ENCODE measurements around the gene BACE1. TPM values are rescaled to one million over a fixed set of nuclear protein-coding genes. Genes with fewer than 3 reads are reported as not detected.

The BACE1 gene
- polyA plus RNA-seq, 1 of the 3 experiments (the other 2 are of a cell fraction), result 37.8 TPM

DNA sequence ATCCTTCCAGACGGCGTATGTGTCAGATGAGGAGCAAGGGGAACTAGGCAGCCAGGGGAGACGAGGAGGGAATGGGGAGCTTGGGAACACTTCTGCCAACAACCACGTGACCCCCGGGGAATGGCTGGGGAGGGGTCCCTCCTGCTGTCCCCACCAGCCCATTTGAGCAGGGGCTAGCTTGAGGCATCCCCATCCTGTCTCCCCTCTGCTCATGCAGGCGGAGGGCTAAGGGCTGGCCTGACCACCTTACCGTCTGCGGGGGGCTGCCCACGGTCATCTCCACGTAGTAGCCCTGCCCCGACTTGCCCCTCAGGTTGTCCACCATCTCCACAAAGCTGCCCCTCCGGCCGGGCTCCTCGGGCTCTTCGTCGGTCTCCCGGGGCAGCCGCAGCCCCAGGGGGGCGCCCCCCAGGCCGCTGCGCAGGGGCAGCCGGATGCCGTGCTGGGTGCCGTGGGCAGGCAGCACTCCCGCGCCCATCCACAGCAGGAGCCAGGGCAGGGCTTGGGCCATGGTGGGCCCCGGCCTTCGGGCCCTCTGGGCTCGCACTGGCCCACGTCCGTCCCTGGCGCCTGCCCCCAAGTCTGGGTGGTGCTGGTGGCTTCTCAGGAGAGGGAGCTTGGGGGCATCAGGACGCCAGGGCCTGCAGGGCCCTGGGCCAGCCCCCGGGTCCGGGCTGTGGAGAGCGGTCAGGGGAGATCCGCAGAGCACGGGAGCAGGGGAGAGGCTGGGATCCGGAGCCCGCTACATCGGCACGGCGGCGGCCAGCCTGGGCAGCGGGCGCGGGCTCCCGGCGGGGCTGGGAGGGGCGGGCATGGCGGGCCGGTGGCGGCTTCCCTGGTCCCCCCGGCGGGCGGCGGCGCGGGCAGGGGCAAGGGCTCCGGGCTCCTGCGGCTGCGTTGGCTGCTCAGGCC is 515 bp downstream of the BACE1 start:
- WGBS (ENCODE audit: low lambda C conversion rate), result 0% methylated on average over 2 of the region's 62 CpGs
- Histone ChIP-seq H3K79me2 (ENCODE audit: insufficient read depth) (peaks cover 45% of the 10 kb centered on the region), H3K4me3 (ENCODE audit: low read depth in 2 of 2, low read length in 1 of 2) (peak overlapping the region; percentile 66 to 81), H3K9ac (peak overlapping the region; percentile 69), H3K9me3 (no peaks in the 10 kb centered on the region), H4K20me1 (ENCODE audit: insufficient read depth) (no peaks in the 10 kb centered on the region), H3K27ac (ENCODE audit: low read depth in 2 of 2, low read length in 1 of 2) (peak overlapping the region in 1 of 2 experiments; percentile 3; a peak in 1 of 4 replicates), H2AFZ (ENCODE audit: low read depth) (peak overlapping the region; percentile 93), H3K27me3 (ENCODE audit: insufficient read depth) (no peaks in the 10 kb centered on the region), H3K4me1 (ENCODE audit: control insufficient read depth in 1 of 2, insufficient read depth in 2 of 2, low read depth in 1 of 2, low read length in 1 of 2) (peaks cover 0 to 19% of the 10 kb centered on the region in 2 experiments; a peak in 3 of 4 replicates), H3F3A (replicated peaks; ENCODE audit: insufficient read depth) (peaks cover 7% of the 10 kb centered on the region), H3K36me3 (replicated peaks in 1 of 2; ENCODE audit: control insufficient read depth in 1 of 2, insufficient read depth in 2 of 2, low read length in 1 of 2) (no peaks in the 10 kb centered on the region), H3K4me2 (peak overlapping the region; percentile 99), H3K9me2 (no peaks in the 10 kb centered on the region)
- TF ChIP-seq RFX5 (IDR thresholded peaks at IDR 0.05; ENCODE audit: low read length), result 0 out of 2 replicates have a peak, but pooled peaks have one; percentile 14
- TF ChIP-seq, protein P1, sequence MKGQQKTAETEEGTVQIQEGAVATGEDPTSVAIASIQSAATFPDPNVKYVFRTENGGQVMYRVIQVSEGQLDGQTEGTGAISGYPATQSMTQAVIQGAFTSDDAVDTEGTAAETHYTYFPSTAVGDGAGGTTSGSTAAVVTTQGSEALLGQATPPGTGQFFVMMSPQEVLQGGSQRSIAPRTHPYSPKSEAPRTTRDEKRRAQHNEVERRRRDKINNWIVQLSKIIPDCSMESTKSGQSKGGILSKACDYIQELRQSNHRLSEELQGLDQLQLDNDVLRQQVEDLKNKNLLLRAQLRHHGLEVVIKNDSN (IDR thresholded peaks at IDR 0.05; ENCODE audit: borderline replicate concordance, low read depth), result peak; percentile 64; the same call in 1 of the 2 replicates
- no peak for TF ChIP-seq GABPA (IDR thresholded peaks at IDR 0.05; ENCODE audit: low read depth)
- TF ChIP-seq, protein P2, sequence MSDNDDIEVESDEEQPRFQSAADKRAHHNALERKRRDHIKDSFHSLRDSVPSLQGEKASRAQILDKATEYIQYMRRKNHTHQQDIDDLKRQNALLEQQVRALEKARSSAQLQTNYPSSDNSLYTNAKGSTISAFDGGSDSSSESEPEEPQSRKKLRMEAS (IDR thresholded peaks at IDR 0.05; ENCODE audit: low read depth), result no peak
- TF ChIP-seq, protein P3, sequence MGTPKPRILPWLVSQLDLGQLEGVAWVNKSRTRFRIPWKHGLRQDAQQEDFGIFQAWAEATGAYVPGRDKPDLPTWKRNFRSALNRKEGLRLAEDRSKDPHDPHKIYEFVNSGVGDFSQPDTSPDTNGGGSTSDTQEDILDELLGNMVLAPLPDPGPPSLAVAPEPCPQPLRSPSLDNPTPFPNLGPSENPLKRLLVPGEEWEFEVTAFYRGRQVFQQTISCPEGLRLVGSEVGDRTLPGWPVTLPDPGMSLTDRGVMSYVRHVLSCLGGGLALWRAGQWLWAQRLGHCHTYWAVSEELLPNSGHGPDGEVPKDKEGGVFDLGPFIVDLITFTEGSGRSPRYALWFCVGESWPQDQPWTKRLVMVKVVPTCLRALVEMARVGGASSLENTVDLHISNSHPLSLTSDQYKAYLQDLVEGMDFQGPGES (IDR thresholded peaks at IDR 0.05; ENCODE audit: low read depth, low read length), result no peak
- TF ChIP-seq CHD2 (IDR thresholded peaks at IDR 0.05; ENCODE audit: low read length, partially characterized antibody), result no peak
- TF ChIP-seq MEF2A (IDR thresholded peaks at IDR 0.05; ENCODE audit: borderline replicate concordance, low read depth), result no peak
- DNase-seq, result no peak
- ChIA-PET CTCF (interaction anchor here (0.7 to 2.5 kb wide), 4 partner anchors 9 to 111 kb away, joined by 3 to 8 read pairs (median 6); partner anchors contain the start of genes PCSK7 and RNF214), POLR2A (interaction anchor here (1.4 to 1.6 kb wide), 2 partner anchors 12 kb away, joined by 4 to 8 read pairs; partner anchors contain the start of gene CEP164)

DNA sequence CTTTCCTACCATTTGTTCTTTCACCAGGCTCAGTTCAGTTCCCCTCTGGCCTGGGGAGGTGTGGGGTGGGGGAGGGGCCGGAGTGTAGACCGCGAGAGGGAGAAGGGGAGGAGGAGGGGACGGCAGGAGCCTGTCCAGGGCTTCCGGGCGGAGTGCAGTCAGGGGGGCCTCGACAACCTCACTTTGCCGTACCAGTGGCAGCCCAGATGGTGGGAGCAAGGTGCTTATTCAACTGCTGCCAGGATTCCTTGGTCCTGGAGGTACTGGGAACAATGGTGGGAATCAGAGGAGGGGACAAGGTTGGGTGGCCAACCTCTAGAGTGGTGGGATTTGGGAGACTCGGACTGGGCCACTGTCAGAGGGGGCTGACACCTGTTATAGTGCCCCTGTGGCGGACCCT is 1.2 kb downstream of the BACE1 start:
- H3K4me3 ChIP-seq (ENCODE audit: low read depth in 2 of 2, low read length in 1 of 2), result peak overlapping the region; percentile 66 to 81
- peaks cover 0 to 19% of the 10 kb centered on the region in 2 experiments; a peak in 3 of 4 replicates for H3K4me1 ChIP-seq (ENCODE audit: control insufficient read depth in 1 of 2, insufficient read depth in 2 of 2, low read depth in 1 of 2, low read length in 1 of 2)
- no peaks in the 10 kb centered on the region for H3K27me3 ChIP-seq (ENCODE audit: insufficient read depth)
- ChIA-PET POLR2A (interaction anchor here (1.4 kb wide), 1 partner anchor 13 kb away, joined by 4 read pairs; the partner anchor contains the start of gene CEP164), CTCF (interaction anchor here (1.3 to 2.5 kb wide), 3 partner anchors 12 to 112 kb away, joined by 4 to 8 read pairs (median 8); partner anchors contain the start of genes PCSK7 and RNF214)
- no peaks in the 10 kb centered on the region for H3K9me3 ChIP-seq
- peaks cover 49% of the 10 kb centered on the region for H3K79me2 ChIP-seq (ENCODE audit: insufficient read depth)
- H3K36me3 ChIP-seq (replicated peaks in 1 of 2; ENCODE audit: control insufficient read depth in 1 of 2, insufficient read depth in 2 of 2, low read length in 1 of 2), result no peaks in the 10 kb centered on the region
- H4K20me1 ChIP-seq (ENCODE audit: insufficient read depth), result no peaks in the 10 kb centered on the region
- peak; percentile 62 for DNase-seq
- peak overlapping the region; percentile 99 for H3K4me2 ChIP-seq
- H2AFZ ChIP-seq (ENCODE audit: low read depth), result peak overlapping the region; percentile 93; the same call in 1 of the 2 replicates
- peak overlapping the region; percentile 69 for H3K9ac ChIP-seq
- H3F3A ChIP-seq (replicated peaks; ENCODE audit: insufficient read depth), result peaks cover 7% of the 10 kb centered on the region
- H3K27ac ChIP-seq (ENCODE audit: low read depth in 2 of 2, low read length in 1 of 2), result no peak overlapping the region; a peak in 1 of 4 replicates
- H3K9me2 ChIP-seq, result no peaks in the 10 kb centered on the region
- 40% methylated on average over 6 of the region's 10 CpGs for WGBS (ENCODE audit: low lambda C conversion rate)
- TF ChIP-seq FOXJ3 (CRISPR knock-in tag; IDR thresholded peaks at IDR 0.05), result no peak
- TF ChIP-seq RAD21 (IDR thresholded peaks at IDR 0.05; ENCODE audit: low read length), result no peak
- TF ChIP-seq, protein P4, sequence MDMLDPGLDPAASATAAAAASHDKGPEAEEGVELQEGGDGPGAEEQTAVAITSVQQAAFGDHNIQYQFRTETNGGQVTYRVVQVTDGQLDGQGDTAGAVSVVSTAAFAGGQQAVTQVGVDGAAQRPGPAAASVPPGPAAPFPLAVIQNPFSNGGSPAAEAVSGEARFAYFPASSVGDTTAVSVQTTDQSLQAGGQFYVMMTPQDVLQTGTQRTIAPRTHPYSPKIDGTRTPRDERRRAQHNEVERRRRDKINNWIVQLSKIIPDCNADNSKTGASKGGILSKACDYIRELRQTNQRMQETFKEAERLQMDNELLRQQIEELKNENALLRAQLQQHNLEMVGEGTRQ (IDR thresholded peaks at IDR 0.05; ENCODE audit: borderline replicate concordance, low read depth, low read length), result no peak
- no peak for TF ChIP-seq MEF2A (IDR thresholded peaks at IDR 0.05; ENCODE audit: borderline replicate concordance, low read depth)
- TF ChIP-seq, protein P5, sequence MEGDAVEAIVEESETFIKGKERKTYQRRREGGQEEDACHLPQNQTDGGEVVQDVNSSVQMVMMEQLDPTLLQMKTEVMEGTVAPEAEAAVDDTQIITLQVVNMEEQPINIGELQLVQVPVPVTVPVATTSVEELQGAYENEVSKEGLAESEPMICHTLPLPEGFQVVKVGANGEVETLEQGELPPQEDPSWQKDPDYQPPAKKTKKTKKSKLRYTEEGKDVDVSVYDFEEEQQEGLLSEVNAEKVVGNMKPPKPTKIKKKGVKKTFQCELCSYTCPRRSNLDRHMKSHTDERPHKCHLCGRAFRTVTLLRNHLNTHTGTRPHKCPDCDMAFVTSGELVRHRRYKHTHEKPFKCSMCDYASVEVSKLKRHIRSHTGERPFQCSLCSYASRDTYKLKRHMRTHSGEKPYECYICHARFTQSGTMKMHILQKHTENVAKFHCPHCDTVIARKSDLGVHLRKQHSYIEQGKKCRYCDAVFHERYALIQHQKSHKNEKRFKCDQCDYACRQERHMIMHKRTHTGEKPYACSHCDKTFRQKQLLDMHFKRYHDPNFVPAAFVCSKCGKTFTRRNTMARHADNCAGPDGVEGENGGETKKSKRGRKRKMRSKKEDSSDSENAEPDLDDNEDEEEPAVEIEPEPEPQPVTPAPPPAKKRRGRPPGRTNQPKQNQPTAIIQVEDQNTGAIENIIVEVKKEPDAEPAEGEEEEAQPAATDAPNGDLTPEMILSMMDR (IDR thresholded peaks at IDR 0.05), result no peak
- TF ChIP-seq, protein P2 (IDR thresholded peaks at IDR 0.05; ENCODE audit: low read depth), result no peak
- TF ChIP-seq EZH2phosphoT487 (IDR thresholded peaks at IDR 0.05; ENCODE audit: borderline replicate concordance, low read depth), result no peak
- TF ChIP-seq EP300 (IDR thresholded peaks at IDR 0.05; ENCODE audit: borderline replicate concordance in 1 of 2, low read depth in 1 of 2, low read length in 1 of 2), result no peak

Measured in SK-N-SH (cell line).